ENCODE measurements around the gene SMOC1.

The SMOC1 gene

GRCh38 chr14:69879175-69880043, at the start of gene SMOC1:
Gene SMOC1 (plus strand): TSS chr14:69879416. CDS start chr14:69879679, 263 bp downstream.
- no peak for DNase-seq

- no peak for DNase-seq
Observed at GRCh38 chr14:69838881-69839416, 40.3 kb upstream of the SMOC1 start.

GRCh38 chr14:69839661-69840060, 39.6 kb upstream of the SMOC1 start:
- no peak for DNase-seq

GRCh38 chr14:69841656-69842055, 37.6 kb upstream of the SMOC1 start:
- no peak for DNase-seq

- no peak for DNase-seq
Observed at GRCh38 chr14:69842686-69843420, 36.4 kb upstream of the SMOC1 start.

GRCh38 chr14:69844171-69844570, 35.0 kb upstream of the SMOC1 start:
- DNase-seq = no peak

GRCh38 chr14:69845050-69845581, 34.1 kb upstream of the SMOC1 start:
- DNase-seq = no peak

- DNase-seq = no peak
Observed at GRCh38 chr14:69845787-69846186, 33.4 kb upstream of the SMOC1 start.

- no peak for DNase-seq
Observed at GRCh38 chr14:69848156-69848555, 31.1 kb upstream of the SMOC1 start.

- DNase-seq = no peak
Observed at GRCh38 chr14:69848903-69849391, 30.3 kb upstream of the SMOC1 start.

- DNase-seq = no peak
Observed at GRCh38 chr14:69850086-69850735, 29.0 kb upstream of the SMOC1 start.

- DNase-seq = no peak
Observed at GRCh38 chr14:69850736-69851112, 28.5 kb upstream of the SMOC1 start.

- no peak for DNase-seq
Observed at GRCh38 chr14:69852531-69853321, 26.5 kb upstream of the SMOC1 start.

- DNase-seq = no peak
Observed at GRCh38 chr14:69853774-69854173, 25.4 kb upstream of the SMOC1 start.

- no peak for DNase-seq
Observed at GRCh38 chr14:69854598-69854997, 24.6 kb upstream of the SMOC1 start.

- no peak for DNase-seq
Observed at GRCh38 chr14:69855180-69855832, 23.9 kb upstream of the SMOC1 start.

- no peak for DNase-seq
Observed at GRCh38 chr14:69858801-69859200, 20.4 kb upstream of the SMOC1 start.

GRCh38 chr14:69859591-69859990, 19.6 kb upstream of the SMOC1 start:
- no peak for DNase-seq

GRCh38 chr14:69860221-69860620, 19.0 kb upstream of the SMOC1 start:
- DNase-seq = no peak

GRCh38 chr14:69861025-69861569, 18.1 kb upstream of the SMOC1 start:
- no peak for DNase-seq

GRCh38 chr14:69863083-69863482, 16.1 kb upstream of the SMOC1 start:
- DNase-seq = no peak
